Endothelial cell of umbilical vein (primary cell): ENCODE data around the gene SH3TC1. TPM values are rescaled to one million over a fixed set of nuclear protein-coding genes. Genes with fewer than 3 reads are reported as not detected.

Experiments used
- BruUV-seq: library from RNA; stranded (reverse); fragments of 400-500 nt; replicated peaks from 2 replicates; lab custom pipeline; 2021; lab: Mats Ljungman, UMichigan
- CTCF ChIA-PET: fragments of 300-600, 350-600 bp; sonication (Branson Sonifier 250); formaldehyde crosslinking; loops from one replicate; lab custom pipeline; 2021; ENCODE audit warnings: antibody characterized with exemption, inconsistent platforms; lab: Charles Lee
- POLR2A ChIA-PET: fragments of 300-600, 350-600 bp; sonication (Branson Sonifier 250); formaldehyde crosslinking; loops from one replicate; lab custom pipeline; 2021; ENCODE audit warnings: antibody characterized with exemption, inconsistent platforms; lab: Charles Lee
- DNase-seq: peaks from one replicate; pipeline ENCODE4 v3.0.0-alpha.2; 2011; ENCODE audit warnings: low read depth, low spot score
- FAIRE-seq: peaks from 2 replicates; lab custom pipeline; 2011; peaks lifted over from hg19 to GRCh38; lab: Jason Lieb, UNC
- H2AFZ ChIP-seq: 2 replicates; pipeline ENCODE4 v1.6.0; 2012; ENCODE audit warnings: low read depth, low read length, control low read depth, inconsistent platforms
- H3K27ac ChIP-seq: 2 replicates; pipeline ENCODE4 v1.5.1; 2011; ENCODE audit warnings: low read depth, mild to moderate bottlenecking, control low read depth, low read length, moderate library complexity; ENCODE audit not compliant: insufficient read depth
- H3K27me3 ChIP-seq, 2 experiments: 2 replicates each; pipeline versions ENCODE4 v1.6.0 to v1.6.1; 2011; ENCODE audit warnings: low read length in 2 of 2, mixed read lengths in 1 of 2; ENCODE audit not compliant: control insufficient read depth in 2 of 2, insufficient read depth in 2 of 2
- H3K36me3 ChIP-seq, 2 experiments: 2 replicates in 1 of 2; 3 replicates in 1 of 2; pipeline ENCODE4 v1.5.1; 2011; ENCODE audit warnings: low read length in 2 of 2, mild to moderate bottlenecking in 1 of 2, moderate library complexity in 1 of 2; ENCODE audit not compliant: control insufficient read depth in 2 of 2, insufficient read depth in 2 of 2; ENCODE audit errors: extremely low read depth in 1 of 2
- H3K4me1 ChIP-seq: 3 replicates; pipeline ENCODE4 v1.5.1; 2011; ENCODE audit warnings: mild to moderate bottlenecking, low read length; ENCODE audit not compliant: control insufficient read depth, insufficient read depth; ENCODE audit errors: extremely low read depth
- H3K4me2 ChIP-seq: 2 replicates; pipeline ENCODE4 v1.6.1; 2011; ENCODE audit warnings: low read length, control low read depth, mixed read lengths; ENCODE audit not compliant: insufficient read depth
- H3K4me3 ChIP-seq, 3 experiments: fragments of 200-600 bp in 1 of 3; sonication (generic), shearing (Covaris generic) in 1 of 3; replicated peaks in 1 of 3; 2 replicates each; pipeline ENCODE4 v1.5.1; 2011 to 2016; ENCODE audit warnings: control low read depth in 3 of 3, low read length in 3 of 3, mild to moderate bottlenecking in 2 of 3, inconsistent platforms in 1 of 3, low read depth in 1 of 3, moderate library complexity in 1 of 3; ENCODE audit not compliant: insufficient read depth in 1 of 3
- H3K79me2 ChIP-seq: 2 replicates; pipeline ENCODE4 v1.6.0; 2012; ENCODE audit warnings: low read length, inconsistent platforms; ENCODE audit not compliant: control insufficient read depth, insufficient read depth
- H3K9ac ChIP-seq: replicated peaks from 2 replicates; pipeline ENCODE3; 2011; ENCODE audit warnings: low read length, control low read depth; ENCODE audit not compliant: insufficient read depth; ENCODE audit errors: extremely low read depth
- H3K9me1 ChIP-seq: replicated peaks from 3 replicates; pipeline ENCODE4 v1.6.0; 2011; ENCODE audit warnings: mild to moderate bottlenecking, low read length; ENCODE audit not compliant: control insufficient read depth, insufficient read depth; ENCODE audit errors: extremely low read depth
- H3K9me3 ChIP-seq: replicated peaks from 2 replicates; pipeline ENCODE4 v1.5.1; 2012; ENCODE audit warnings: low read length, inconsistent platforms; ENCODE audit not compliant: control insufficient read depth, insufficient read depth
- H4K20me1 ChIP-seq: replicated peaks from 2 replicates; pipeline ENCODE3; 2011; ENCODE audit warnings: mild to moderate bottlenecking, low read length; ENCODE audit not compliant: control insufficient read depth, insufficient read depth; ENCODE audit errors: extremely low read depth
- CTCF ChIP-seq, 2 donors: IDR thresholded peaks; 1 replicate in 1 of 2; 2 replicates in 1 of 2; pipeline ENCODE4 v1.5.1; 2011; ENCODE audit warnings: low read length in 2 of 2, mild to moderate bottlenecking in 2 of 2, moderate library complexity in 2 of 2, control low read depth in 1 of 2, inconsistent platforms in 1 of 2, low read depth in 1 of 2; ENCODE audit not compliant: insufficient read depth in 1 of 2; ENCODE audit errors: extremely low read depth in 1 of 2
- EZH2 ChIP-seq: IDR thresholded peaks from 2 replicates; pipeline ENCODE4 v1.6.1; 2012; ENCODE audit warnings: borderline replicate concordance, low read depth, mild to moderate bottlenecking, moderate library complexity, low read length, inconsistent platforms; ENCODE audit not compliant: severe bottlenecking
- FOS ChIP-seq: IDR thresholded peaks from 2 replicates; pipeline ENCODE4 v1.6.1; 2011; ENCODE audit warnings: mild to moderate bottlenecking, low read length, moderate library complexity, borderline replicate concordance; ENCODE audit not compliant: insufficient read depth
- GATA2 ChIP-seq: IDR thresholded peaks from 2 replicates; pipeline ENCODE4 v1.7.0; 2011; ENCODE audit warnings: low read depth, mild to moderate bottlenecking, moderate library complexity, mixed read lengths, low read length; ENCODE audit not compliant: insufficient read length, insufficient read depth
- JUN ChIP-seq: IDR thresholded peaks from 2 replicates; pipeline ENCODE4 v1.6.1; 2011; ENCODE audit warnings: borderline replicate concordance, low read depth; ENCODE audit not compliant: insufficient read length, insufficient read depth
- MAX ChIP-seq: IDR thresholded peaks from 2 replicates; pipeline ENCODE4 v1.6.1; 2011; ENCODE audit not compliant: insufficient read depth, insufficient read length
- MYC ChIP-seq: IDR thresholded peaks from one replicate; pipeline ENCODE4 v1.6.1; 2011; ENCODE audit warnings: mild to moderate bottlenecking, low read depth, low read length
- POLR2A ChIP-seq: IDR thresholded peaks from 2 replicates; pipeline ENCODE4 v1.6.1; 2012; ENCODE audit warnings: low read depth, mild to moderate bottlenecking, control low read depth, low read length
- POLR2AphosphoS5 ChIP-seq: IDR thresholded peaks from 2 replicates; pipeline ENCODE4 v1.6.1; 2012; ENCODE audit warnings: low read depth, mild to moderate bottlenecking, control low read depth, low read length, moderate library complexity; ENCODE audit not compliant: insufficient read depth
- dilution Hi-C: fragments of 300-500 bp; cut with MboI; formaldehyde crosslinking; loops from one replicate; pipeline ENCODE4 v1.15.0; 2019; ENCODE audit warnings: low sequenced_read_pairs; ENCODE audit not compliant: extremely low pct_ligation_motif_present
- intact Hi-C: fragments of 100-400 bp; cut with micrococcal nuclease; formaldehyde crosslinking; loops from one replicate; pipeline ENCODE4 v1.10.0; 2022
- polyA plus RNA-seq, 4 experiments: library from polyadenylated mRNA; depleted of rRNA in 3 of 4; stranded (reverse) in 3 of 4; unstranded in 1 of 4; fragments of >200 nt; gene quantifications; 2 replicates each; pipeline versions ENCODE4 v1.2.1 to v1.2.3, GENCODE V29; 2011 to 2012; ENCODE audit warnings: missing spikeins in 1 of 4
- total RNA-seq: library from RNA; stranded (reverse); gene quantifications from 2 replicates; pipeline ENCODE4 v1.2.3, GENCODE V29; 2021

The SH3TC1 gene
- total and polyA plus RNA-seq, 2 donors (not counting 3 experiments of a cell fraction or from before 2014, with no cell fraction given), result 96.5 to 192 TPM

GRCh38 chr4:8285976-8286718 lies 87.1 kb downstream of the SH3TC1 start:
- no peak overlapping the region for H3K9ac ChIP-seq
- H3K79me2 ChIP-seq, result no peaks in the 10 kb centered on the region
- no peaks in the 10 kb centered on the region for H3K27me3 ChIP-seq
- CTCF ChIA-PET, result interaction anchor here (1.2 kb wide), 1 partner anchor 13 kb away, joined by 3 read pairs; no protein-coding TSS in a partner anchor
- H4K20me1 ChIP-seq, result no peaks in the 10 kb centered on the region
- DNase-seq (no peak), FAIRE-seq (no peak)
- H3K27ac ChIP-seq, result no peak overlapping the region
- H3K4me3 ChIP-seq, result no peak overlapping the region
- no peak overlapping the region for H3K4me2 ChIP-seq
- intact Hi-C loops, result no loop called here
- H3K36me3 ChIP-seq, result no peaks in the 10 kb centered on the region
- dilution Hi-C loops, result no loop called here
- BruUV-seq, result no TSS peak
- no peak for TF ChIP-seq FOS
- no peak for TF ChIP-seq POLR2A
- no peak for TF ChIP-seq MYC
- TF ChIP-seq GATA2, result no peak
- no peak for TF ChIP-seq CTCF (IDR thresholded peaks at IDR 0.05; ENCODE audit: extremely low read depth in 1 of 2, insufficient read depth in 1 of 2, low read depth in 1 of 2, low read length in 2 of 2)
- TF ChIP-seq POLR2AphosphoS5, result no peak
- TF ChIP-seq JUN, result no peak
- no peak for TF ChIP-seq EZH2
- TF ChIP-seq MAX, result no peak
- POLR2A ChIA-PET, result no interaction called here
- no peaks in the 10 kb centered on the region for H3K9me3 ChIP-seq
- H2AFZ ChIP-seq, result no peak overlapping the region
- H3K9me1 ChIP-seq, result no peaks in the 10 kb centered on the region
- no peaks in the 10 kb centered on the region for H3K4me1 ChIP-seq
